NT2/D1 (cell line): ENCODE data around the gene RSPO4.
"Not testable (repeated sequence)": the region's sequence is repeated elsewhere in the genome, so short reads cannot be mapped to it uniquely, and the experiment has no call there.

ENCODE experiments used
- DNase-seq: peaks from one replicate; pipeline ENCODE4 v3.0.0-alpha.2; 2011; ENCODE audit warnings: low read depth, low spot score
- H3K27me3 ChIP-seq: 2 replicates; pipeline ENCODE4 v1.6.0; 2011; ENCODE audit warnings: mild to moderate bottlenecking; ENCODE audit not compliant: insufficient read length, insufficient read depth
- H3K36me3 ChIP-seq: 2 replicates; pipeline ENCODE4 v1.6.1; 2011; ENCODE audit warnings: mild to moderate bottlenecking, low read length, mixed read lengths; ENCODE audit not compliant: insufficient read depth, insufficient read length
- H3K4me1 ChIP-seq: 2 replicates; pipeline ENCODE4 v1.5.1; 2011; ENCODE audit not compliant: insufficient read depth, insufficient read length
- H3K4me3 ChIP-seq: 2 replicates; pipeline ENCODE4 v1.5.1; 2011; ENCODE audit warnings: low read depth; ENCODE audit not compliant: insufficient read length
- H3K9ac ChIP-seq: 2 replicates; pipeline ENCODE4 v1.6.0; 2011; ENCODE audit warnings: low read depth; ENCODE audit not compliant: insufficient read length
- H3K9me3 ChIP-seq: 2 replicates; pipeline ENCODE4 v1.5.1; 2011; ENCODE audit warnings: mild to moderate bottlenecking, low read length; ENCODE audit not compliant: insufficient read depth
- SUZ12 ChIP-seq: IDR thresholded peaks from 2 replicates; pipeline ENCODE4 v1.6.1; 2011; ENCODE audit not compliant: insufficient read length, insufficient read depth; ENCODE audit errors: extremely low read depth
- YY1 ChIP-seq: IDR thresholded peaks from 2 replicates; pipeline ENCODE4 v1.6.1; 2011; ENCODE audit not compliant: insufficient read length, insufficient read depth
- ZNF274 ChIP-seq: IDR thresholded peaks from 2 replicates; pipeline ENCODE4 v1.6.1; 2011; ENCODE audit warnings: mild to moderate bottlenecking, low read depth, low read length

RSPO4 gene

GRCh38 chr20:991850-992249, 10.3 kb downstream of the RSPO4 start:
- no peak for DNase-seq
- no peaks in the 10 kb centered on the region for H3K9me3 ChIP-seq
- no peak overlapping the region for H3K4me3 ChIP-seq
- TF ChIP-seq ZNF274 (no peak), SUZ12 (no peak), YY1 (no peak)
- no peaks in the 10 kb centered on the region for H3K36me3 ChIP-seq
- peaks cover 6% of the 10 kb centered on the region for H3K4me1 ChIP-seq
- no peaks in the 10 kb centered on the region for H3K27me3 ChIP-seq
- no peak overlapping the region for H3K9ac ChIP-seq

GRCh38 chr20:990293-990959, 11.7 kb downstream of the RSPO4 start:
- no peaks in the 10 kb centered on the region for H3K27me3 ChIP-seq
- no peak overlapping the region for H3K9ac ChIP-seq
- H3K36me3 ChIP-seq, result no peaks in the 10 kb centered on the region
- no peak for DNase-seq
- H3K4me1 ChIP-seq, result peaks cover 9% of the 10 kb centered on the region
- no peak overlapping the region for H3K4me3 ChIP-seq
- H3K9me3 ChIP-seq, result no peaks in the 10 kb centered on the region
- TF ChIP-seq SUZ12 (no peak), YY1 (no peak), ZNF274 (no peak)

DNA sequence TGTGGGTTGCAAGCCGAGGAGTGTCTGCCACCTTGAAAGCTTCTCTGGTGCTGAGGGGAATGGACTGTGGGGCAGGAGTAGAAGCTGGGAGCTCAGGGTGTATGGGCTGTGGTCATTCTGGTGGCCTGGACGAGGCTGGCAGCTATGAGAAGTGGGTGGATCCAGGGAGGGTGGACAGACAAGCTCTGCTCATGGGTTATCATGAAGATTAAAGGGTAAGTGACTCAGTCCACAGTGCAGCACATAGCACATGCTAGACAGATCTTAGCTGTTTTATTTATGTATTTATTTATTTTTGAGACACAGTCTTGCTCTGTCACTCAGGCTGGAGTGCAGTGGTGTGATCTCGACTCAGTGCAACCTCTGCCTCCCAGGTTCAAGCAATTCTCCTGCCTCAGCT, 13.8 kb downstream of the RSPO4 start:
- no peak overlapping the region for H3K9ac ChIP-seq
- H3K4me3 ChIP-seq, result no peak overlapping the region
- TF ChIP-seq ZNF274 (no peak), SUZ12 (no peak), YY1 (no peak)
- no peaks in the 10 kb centered on the region for H3K9me3 ChIP-seq
- no peaks in the 10 kb centered on the region for H3K36me3 ChIP-seq
- H3K27me3 ChIP-seq, result no peaks in the 10 kb centered on the region
- no peak for DNase-seq
- peaks cover 9% of the 10 kb centered on the region for H3K4me1 ChIP-seq

DNA sequence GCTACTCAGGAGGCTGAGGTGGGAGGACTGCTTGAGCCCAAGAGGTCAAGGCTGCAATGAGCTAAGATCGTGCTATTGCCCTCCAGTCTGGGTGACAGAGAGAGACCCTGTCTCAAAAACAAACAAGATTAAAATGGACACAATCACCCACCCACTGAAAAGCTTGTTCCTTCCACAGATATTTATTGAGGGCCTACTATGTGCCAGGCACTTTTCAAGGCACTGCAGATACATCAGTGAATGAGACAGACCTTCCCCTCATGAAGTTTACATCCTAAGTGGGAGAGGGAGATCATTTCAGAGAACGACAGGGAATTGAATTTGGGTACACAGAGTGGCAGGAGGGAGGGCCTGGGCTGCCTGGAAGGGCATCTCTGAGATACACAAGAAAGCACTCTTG, 14.4 kb downstream of the RSPO4 start:
- DNase-seq, result no peak
- H3K9me3 ChIP-seq, result no peaks in the 10 kb centered on the region
- H3K27me3 ChIP-seq, result no peaks in the 10 kb centered on the region
- no peak overlapping the region for H3K9ac ChIP-seq
- TF ChIP-seq ZNF274 (no peak), SUZ12 (no peak), YY1 (no peak)
- H3K4me1 ChIP-seq, result peaks cover 9% of the 10 kb centered on the region
- no peak overlapping the region for H3K4me3 ChIP-seq
- H3K36me3 ChIP-seq, result no peaks in the 10 kb centered on the region

DNA sequence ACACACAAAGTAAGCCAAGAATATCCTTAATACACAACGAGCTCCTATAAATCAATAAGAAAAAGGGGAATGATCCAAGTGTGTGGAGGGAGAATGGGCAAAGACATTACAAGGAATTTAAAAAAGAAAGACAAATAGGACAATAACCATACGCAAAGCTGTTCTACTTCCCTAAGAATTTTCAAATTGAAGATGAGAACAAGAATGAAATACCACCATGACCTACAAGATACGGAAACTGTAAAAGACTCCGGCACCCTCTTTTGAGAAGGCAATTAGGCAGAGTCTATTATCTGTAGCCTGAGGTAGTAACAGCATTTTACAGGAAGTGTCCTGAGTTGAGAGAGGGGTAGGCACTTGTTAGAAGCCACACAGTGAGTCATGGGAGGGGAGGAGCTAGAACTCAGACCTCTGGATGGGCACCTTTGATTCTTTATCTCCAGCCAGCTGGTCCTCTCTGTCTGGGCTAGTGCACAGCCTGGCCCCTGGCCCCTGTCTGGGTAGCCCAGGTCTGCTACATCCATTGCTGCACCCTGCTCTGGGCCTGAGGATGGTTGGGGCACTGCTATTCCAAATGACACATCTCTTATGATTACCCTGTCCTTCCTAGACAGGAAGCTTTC, 15.3 kb downstream of the RSPO4 start:
- H3K4me1 ChIP-seq, result peaks cover 7% of the 10 kb centered on the region
- TF ChIP-seq SUZ12 (no peak), YY1 (no peak), ZNF274 (no peak)
- no peak for DNase-seq

GRCh38 chr20:984994-985393, 17.1 kb downstream of the RSPO4 start:
- H3K4me1 ChIP-seq, H3K4me3 ChIP-seq, H3K9ac ChIP-seq, H3K9me3 ChIP-seq, H3K27me3 ChIP-seq, H3K36me3 ChIP-seq, DNase-seq: not testable (repeated sequence)

More for the DNA sequence above, 15.3 kb downstream of the RSPO4 start:
- Histone ChIP-seq H3K4me3 (no peak overlapping the region), H3K9ac (no peak overlapping the region), H3K27me3 (no peaks in the 10 kb centered on the region), H3K9me3 (no peaks in the 10 kb centered on the region), H3K36me3 (no peaks in the 10 kb centered on the region)

DNA sequence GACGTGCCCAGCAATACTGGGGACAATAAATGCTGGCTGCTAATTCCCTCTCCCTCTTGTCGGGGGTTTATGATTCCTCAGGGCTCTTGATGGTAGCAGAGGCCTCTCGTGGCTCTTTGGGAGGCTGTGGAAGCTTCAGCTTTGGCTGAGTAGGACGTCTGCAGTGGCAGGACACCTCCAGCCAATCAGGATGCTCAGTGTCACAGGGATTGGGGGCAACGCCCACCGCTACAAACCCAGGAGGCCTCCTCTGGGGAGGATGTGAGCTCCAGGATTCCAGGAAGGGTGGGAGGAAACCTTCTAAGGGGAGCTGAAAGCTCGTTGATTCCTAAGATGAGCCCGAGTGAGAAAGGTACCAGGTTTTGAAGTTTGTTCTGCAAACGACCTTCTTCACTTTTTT, 19.4 kb downstream of the RSPO4 start:
- no peaks in the 10 kb centered on the region for H3K36me3 ChIP-seq
- peaks cover 4% of the 10 kb centered on the region for H3K4me1 ChIP-seq
- no peak overlapping the region for H3K9ac ChIP-seq
- H3K27me3 ChIP-seq, result no peaks in the 10 kb centered on the region
- no peak overlapping the region for H3K4me3 ChIP-seq
- no peak for DNase-seq
- TF ChIP-seq YY1, result no peak
- no peak for TF ChIP-seq ZNF274
- no peak for TF ChIP-seq SUZ12
- H3K9me3 ChIP-seq, result no peaks in the 10 kb centered on the region
